SK-N-SH (cell line): Measurements from ENCODE around the gene CLMN.

Experiments used
- CTCF ChIP-seq: fragments of 200-600 bp; sonication (generic); IDR thresholded peaks from 2 replicates; pipeline ENCODE4 v1.6.1; 2017; ENCODE audit warnings: antibody characterized with exemption, mild to moderate bottlenecking, moderate library complexity
- EP300 ChIP-seq, 2 experiments: IDR thresholded peaks; 2 replicates each; pipeline versions ENCODE4 v1.4.0 to v1.6.1; 2012; ENCODE audit warnings: borderline replicate concordance in 1 of 2, low read depth in 1 of 2, low read length in 1 of 2
- EZH2phosphoT487 ChIP-seq: fragments of 200-600 bp; sonication (generic); IDR thresholded peaks from 2 replicates; pipeline ENCODE4 v1.6.1; 2017; ENCODE audit warnings: low read depth, mixed run types, mild to moderate bottlenecking, antibody characterized with exemption, moderate library complexity, borderline replicate concordance
- GABPA ChIP-seq: IDR thresholded peaks from 2 replicates; pipeline ENCODE4 v1.4.0; 2012; ENCODE audit warnings: low read depth, mild to moderate bottlenecking
- MXI1 ChIP-seq: IDR thresholded peaks from 2 replicates; pipeline ENCODE4 v1.6.1; 2012; ENCODE audit warnings: mild to moderate bottlenecking, low read depth, low read length, improper control_type of control experiment
- POLR2AphosphoS5 ChIP-seq: IDR thresholded peaks from 2 replicates; pipeline ENCODE4 v1.6.1; 2012; ENCODE audit warnings: low read depth, low read length
- RAD21 ChIP-seq: IDR thresholded peaks from 2 replicates; pipeline ENCODE4 v1.6.1; 2012; ENCODE audit warnings: mild to moderate bottlenecking, low read length
- RFX5 ChIP-seq: IDR thresholded peaks from 2 replicates; pipeline ENCODE4 v1.6.1; 2012; ENCODE audit warnings: mild to moderate bottlenecking, improper control_type of control experiment, low read length

- TF ChIP-seq CTCF, result no peak
- TF ChIP-seq RFX5, result no peak
- TF ChIP-seq POLR2AphosphoS5, result no peak
- no peak for TF ChIP-seq RAD21
- no peak for TF ChIP-seq GABPA
- TF ChIP-seq MXI1, result no peak
- TF ChIP-seq EZH2phosphoT487, result no peak
- TF ChIP-seq EP300 (IDR thresholded peaks at IDR 0.05; ENCODE audit: borderline replicate concordance in 1 of 2, low read depth in 1 of 2, low read length in 1 of 2), result no peak
Measured at GRCh38 chr14:95250140-95250769, 69.5 kb downstream of the CLMN start.
